OCI-LY7 (cell line): ENCODE measurements around the gene FUT2. TPM values are rescaled to one million over a fixed set of nuclear protein-coding genes. Genes with fewer than 3 reads are reported as not detected.

Source experiments
- BruUV-seq: library from RNA; stranded (reverse); fragments of 400-500 nt; replicated peaks from 2 replicates; lab custom pipeline; 2021; lab: Mats Ljungman, UMichigan
- CTCF ChIA-PET: fragments of 300-600 bp; sonication (Branson Sonifier 250); formaldehyde crosslinking; loops from one replicate; lab custom pipeline; 2022; ENCODE audit warnings: antibody characterized with exemption; ENCODE audit not compliant: unreplicated experiment; lab: Charles Lee
- POLR2A ChIA-PET: fragments of 300-600 bp; sonication (Branson Sonifier 250); formaldehyde crosslinking; loops from one replicate; lab custom pipeline; 2022; ENCODE audit warnings: antibody characterized with exemption; lab: Charles Lee
- DNase-seq: peaks from one replicate; pipeline ENCODE4 v3.0.0-alpha.2; 2015; ENCODE audit warnings: low spot score
- H2AFZ ChIP-seq: fragments of 200-600 bp; sonication (generic), shearing (Covaris generic); 2 replicates; pipeline ENCODE4 v1.6.1; 2014; ENCODE audit warnings: mild to moderate bottlenecking, antibody characterized with exemption, low read length, moderate library complexity
- H3K27ac ChIP-seq: fragments of 200-600 bp; sonication (generic); 2 replicates; pipeline ENCODE4 v1.5.1; 2014; ENCODE audit warnings: mixed run types, low read depth, mild to moderate bottlenecking, moderate library complexity, low read length, inconsistent platforms; ENCODE audit not compliant: poor library complexity, severe bottlenecking
- H3K36me3 ChIP-seq: fragments of 200-600 bp; sonication (generic); 2 replicates; pipeline ENCODE4 v1.6.1; 2014; ENCODE audit warnings: mild to moderate bottlenecking, antibody characterized with exemption, low read length, moderate library complexity, mixed read lengths; ENCODE audit not compliant: insufficient read depth
- H3K4me1 ChIP-seq: fragments of 200-600 bp; sonication (generic); 2 replicates; pipeline ENCODE4 v1.5.1; 2014; ENCODE audit warnings: mild to moderate bottlenecking, low read length; ENCODE audit not compliant: insufficient read depth, poor library complexity, severe bottlenecking
- H3K4me2 ChIP-seq: fragments of 200-600 bp; sonication (generic); 2 replicates; pipeline ENCODE4 v1.6.1; 2014; ENCODE audit warnings: mild to moderate bottlenecking, low read length
- H3K4me3 ChIP-seq: fragments of 200-600 bp; sonication (generic); 2 replicates; pipeline ENCODE4 v1.5.1; 2014; ENCODE audit warnings: mild to moderate bottlenecking, low read depth, low read length; ENCODE audit not compliant: poor library complexity, severe bottlenecking
- H3K79me2 ChIP-seq: fragments of 200-600 bp; sonication (generic); 2 replicates; pipeline ENCODE4 v1.6.1; 2016; ENCODE audit warnings: low read depth, mild to moderate bottlenecking, low read length, moderate library complexity, mixed read lengths; ENCODE audit not compliant: insufficient read depth
- H3K9me2 ChIP-seq: fragments of 200-600 bp; sonication (generic); 2 replicates; pipeline ENCODE4 v1.6.1; 2016; ENCODE audit warnings: mild to moderate bottlenecking, low read length, mixed read lengths; ENCODE audit not compliant: insufficient read depth
- H3K9me3 ChIP-seq: fragments of 200-600 bp; sonication (generic); 2 replicates; pipeline ENCODE4 v1.6.1; 2014; ENCODE audit warnings: mild to moderate bottlenecking, mixed run types, low read length, mixed read lengths
- H4K20me1 ChIP-seq: fragments of 200-600 bp; sonication (generic); 2 replicates; pipeline ENCODE4 v1.6.1; 2014; ENCODE audit warnings: mild to moderate bottlenecking, antibody characterized with exemption, low read length, moderate library complexity, mixed read lengths; ENCODE audit not compliant: insufficient read depth
- CTCF ChIP-seq: fragments of 200-600 bp; sonication (generic); conservative IDR thresholded peaks from 2 replicates; pipeline ENCODE4 v1.5.1; 2014; ENCODE audit warnings: mild to moderate bottlenecking, antibody characterized with exemption, low read length, moderate library complexity, mixed read lengths
- EZH2phosphoT487 ChIP-seq: fragments of 200-600 bp; sonication (generic); IDR thresholded peaks from 2 replicates; pipeline ENCODE4 v1.6.1; 2018; ENCODE audit warnings: low read depth, borderline replicate concordance, mild to moderate bottlenecking, mixed run types, antibody characterized with exemption, low read length, moderate library complexity, mixed read lengths
- intact Hi-C: fragments of 100-400 bp; cut with micrococcal nuclease; formaldehyde crosslinking; loops from one replicate; pipeline ENCODE4 v1.10.0; 2022; ENCODE audit not compliant: unreplicated experiment
- total RNA-seq, 2 experiments: library from RNA; depleted of rRNA in 1 of 2; stranded (reverse); fragments of >200 nt in 1 of 2; shearing (Covaris generic) in 1 of 2; gene quantifications; 2 replicates each; pipeline ENCODE4 v1.2.3, GENCODE V29; 2014 to 2022

The FUT2 gene
- total RNA-seq, 2 experiments from 2014 or later = not detected

- POLR2A ChIA-PET = no interaction called here
- peaks cover 20% of the 10 kb centered on the region for H3K4me1 ChIP-seq
- H3K4me2 ChIP-seq = no peak within 1 kb of the TSS
- DNase-seq = no peak
- H4K20me1 ChIP-seq = no peaks in the 10 kb centered on the region
- CTCF ChIA-PET = no interaction called here
- TF ChIP-seq CTCF (no peak), EZH2phosphoT487 (no peak)
- H3K79me2 ChIP-seq = no peaks in the 10 kb centered on the region
- intact Hi-C loops = no loop called here
- no peak within 1 kb of the TSS for H3K4me3 ChIP-seq
- H3K36me3 ChIP-seq = no peaks in the 10 kb centered on the region
- peak within 1 kb of the TSS; percentile 55; the same call in 1 of the 2 replicates for H2AFZ ChIP-seq
- no peaks in the 10 kb centered on the region for H3K9me3 ChIP-seq
- no peaks in the 10 kb centered on the region for H3K9me2 ChIP-seq
- no peak within 1 kb of the TSS for H3K27ac ChIP-seq
- BruUV-seq = no TSS peak
These were observed 44.6 kb downstream of the FUT2 start, which contains the start of gene RASIP1 for GRCh38 chr19:48740164-48740972. Gene RASIP1, minus strand, starts transcription at chr19:48740610. Its CDS starts 328 bp downstream, at chr19:48740282.

GRCh38 chr19:48741129-48741999 is 45.6 kb downstream of the FUT2 start:
- DNase-seq = peak; percentile 75
- no peaks in the 10 kb centered on the region for H4K20me1 ChIP-seq
- TF ChIP-seq CTCF = no peak
- TF ChIP-seq EZH2phosphoT487 = no peak
- no peak overlapping the region for H3K27ac ChIP-seq
- POLR2A ChIA-PET = no interaction called here
- peak overlapping the region; percentile 42 for H3K4me2 ChIP-seq
- peaks cover 20% of the 10 kb centered on the region for H3K4me1 ChIP-seq
- H3K4me3 ChIP-seq = no peak overlapping the region
- CTCF ChIA-PET = no interaction called here
- peak overlapping the region; percentile 55; the same call in 1 of the 2 replicates for H2AFZ ChIP-seq
- no peaks in the 10 kb centered on the region for H3K9me3 ChIP-seq
- BruUV-seq = no TSS peak
- no peaks in the 10 kb centered on the region for H3K79me2 ChIP-seq
- intact Hi-C loops = no loop called here
- no peaks in the 10 kb centered on the region for H3K36me3 ChIP-seq
- H3K9me2 ChIP-seq = no peaks in the 10 kb centered on the region
